ENCODE data around the gene PDLIM3.

Gene PDLIM3

GRCh38 chr4:185522451-185522850, 12.9 kb downstream of the PDLIM3 start:
- no peak for DNase-seq (ENCODE audit: low read depth, low spot score)
- H3K4me3 ChIP-seq (ENCODE audit: low read depth, low read length) = no peak overlapping the region
- no peak for TF ChIP-seq CTCF (IDR thresholded peaks at IDR 0.05; ENCODE audit: low read depth, low read length)
- in situ Hi-C loops (cut with HindIII; ENCODE audit: low sequenced_read_pairs) = no loop called here

GRCh38 chr4:185520119-185520518, 15.2 kb downstream of the PDLIM3 start:
- no peak overlapping the region for H3K4me3 ChIP-seq (ENCODE audit: low read depth, low read length)
- in situ Hi-C loops (cut with HindIII; ENCODE audit: low sequenced_read_pairs) = no loop called here
- no peak for TF ChIP-seq CTCF (IDR thresholded peaks at IDR 0.05; ENCODE audit: low read depth, low read length)
- no peak for DNase-seq (ENCODE audit: low read depth, low spot score)

- no peak for TF ChIP-seq CTCF (IDR thresholded peaks at IDR 0.05; ENCODE audit: low read depth, low read length)
- in situ Hi-C loops (cut with HindIII; ENCODE audit: low sequenced_read_pairs) = no loop called here
- no peak for DNase-seq (ENCODE audit: low read depth, low spot score)
- no peak overlapping the region for H3K4me3 ChIP-seq (ENCODE audit: low read depth, low read length)
Observed at GRCh38 chr4:185518494-185518893, 16.8 kb downstream of the PDLIM3 start.

GRCh38 chr4:185518069-185518468, 17.2 kb downstream of the PDLIM3 start:
- no peak for TF ChIP-seq CTCF (IDR thresholded peaks at IDR 0.05; ENCODE audit: low read depth, low read length)
- no peak for DNase-seq (ENCODE audit: low read depth, low spot score)
- H3K4me3 ChIP-seq (ENCODE audit: low read depth, low read length) = no peak overlapping the region
- in situ Hi-C loops (cut with HindIII; ENCODE audit: low sequenced_read_pairs) = no loop called here

- in situ Hi-C loops (cut with HindIII; ENCODE audit: low sequenced_read_pairs) = no loop called here
- H3K4me3 ChIP-seq (ENCODE audit: low read depth, low read length) = no peak overlapping the region
- no peak for TF ChIP-seq CTCF (IDR thresholded peaks at IDR 0.05; ENCODE audit: low read depth, low read length)
- DNase-seq (ENCODE audit: low read depth, low spot score) = no peak
Observed at GRCh38 chr4:185515248-185515647, 20.1 kb downstream of the PDLIM3 start.

GRCh38 chr4:185514182-185514697, 21.1 kb downstream of the PDLIM3 start:
- in situ Hi-C loops (cut with HindIII; ENCODE audit: low sequenced_read_pairs) = no loop called here
- DNase-seq (ENCODE audit: low read depth, low spot score) = no peak
- TF ChIP-seq CTCF (IDR thresholded peaks at IDR 0.05; ENCODE audit: low read depth, low read length) = no peak
- no peak overlapping the region for H3K4me3 ChIP-seq (ENCODE audit: low read depth, low read length)

Data from astrocyte of the spinal cord (primary cell).